SU-DHL-6 (cell line): ENCODE results near the gene TPH1.

ENCODE experiments used
- H2AFZ ChIP-seq: fragments of 200-600 bp; sonication (generic); 2 replicates; pipeline ENCODE4 v1.6.1; 2014; ENCODE audit warnings: low read depth, mild to moderate bottlenecking, moderate library complexity, mixed read lengths, antibody characterized with exemption, low read length; ENCODE audit not compliant: severe bottlenecking
- H3F3A ChIP-seq: fragments of 200-600 bp; shearing (Covaris generic); 2 replicates; pipeline ENCODE4 v1.6.0; 2016; ENCODE audit warnings: antibody characterized with exemption, mild to moderate bottlenecking; ENCODE audit not compliant: insufficient read depth
- H3K27ac ChIP-seq: fragments of 200-600 bp; sonication (generic); 2 replicates; pipeline ENCODE4 v1.5.1; 2016; ENCODE audit warnings: low read depth, mild to moderate bottlenecking, low read length, moderate library complexity, mixed read lengths
- H3K27me3 ChIP-seq: fragments of 200-600 bp; sonication (generic), shearing (Covaris generic); 2 replicates; pipeline ENCODE4 v1.6.0; 2014; ENCODE audit warnings: mild to moderate bottlenecking, low read length
- H3K36me3 ChIP-seq: fragments of 200-600 bp; sonication (generic); 2 replicates; pipeline ENCODE4 v1.6.1; 2014; ENCODE audit warnings: mild to moderate bottlenecking, low read length, mixed read lengths
- H3K4me2 ChIP-seq: fragments of 300-600, 200-600 bp; shearing (Covaris generic), sonication (generic); 2 replicates; pipeline ENCODE4 v1.6.0; 2014; ENCODE audit warnings: low read length, low read depth, mild to moderate bottlenecking; ENCODE audit not compliant: poor library complexity, severe bottlenecking
- H3K4me3 ChIP-seq: fragments of 200-600 bp; sonication (generic); 2 replicates; pipeline ENCODE4 v1.5.1; 2014; ENCODE audit warnings: antibody characterized with exemption, low read length, mild to moderate bottlenecking, mixed read lengths; ENCODE audit not compliant: insufficient read depth, poor library complexity, severe bottlenecking
- H3K79me2 ChIP-seq: fragments of 200-600 bp; sonication (generic); 2 replicates; pipeline ENCODE4 v1.6.1; 2014; ENCODE audit warnings: mild to moderate bottlenecking, low read length, moderate library complexity; ENCODE audit not compliant: insufficient read depth
- H3K9ac ChIP-seq: fragments of 200-600 bp; sonication (generic); 2 replicates; pipeline ENCODE4 v1.7.0; 2014; ENCODE audit warnings: mild to moderate bottlenecking, low read length
- H3K9me2 ChIP-seq: fragments of 200-600 bp; sonication (generic); replicated peaks from 2 replicates; pipeline ENCODE4 v1.6.1; 2014; ENCODE audit warnings: low read length; ENCODE audit not compliant: insufficient read depth
- H3K9me3 ChIP-seq: fragments of 200-600 bp; sonication (generic); 2 replicates; pipeline ENCODE4 v1.6.1; 2014; ENCODE audit warnings: low read length, mixed read lengths; ENCODE audit not compliant: insufficient read depth
- H4K20me1 ChIP-seq: fragments of 200-600 bp; sonication (generic); 2 replicates; pipeline ENCODE4 v1.6.1; 2014; ENCODE audit warnings: low read depth, mild to moderate bottlenecking, antibody characterized with exemption, low read length, moderate library complexity, mixed read lengths
- CTCF ChIP-seq: fragments of 200-600 bp; sonication (generic); IDR thresholded peaks from one replicate; pipeline ENCODE4 v1.5.1; 2017; ENCODE audit warnings: antibody characterized with exemption, mild to moderate bottlenecking, low read length, moderate library complexity; ENCODE audit not compliant: insufficient read depth, poor library complexity, severe bottlenecking
- EZH2phosphoT487 ChIP-seq: fragments of 200-600 bp; sonication (generic), shearing (Covaris generic); conservative IDR thresholded peaks from 2 replicates; pipeline ENCODE4 v1.6.1; 2018; ENCODE audit warnings: mild to moderate bottlenecking, antibody characterized with exemption, low read length, moderate library complexity, mixed read lengths

TPH1 gene

DNA sequence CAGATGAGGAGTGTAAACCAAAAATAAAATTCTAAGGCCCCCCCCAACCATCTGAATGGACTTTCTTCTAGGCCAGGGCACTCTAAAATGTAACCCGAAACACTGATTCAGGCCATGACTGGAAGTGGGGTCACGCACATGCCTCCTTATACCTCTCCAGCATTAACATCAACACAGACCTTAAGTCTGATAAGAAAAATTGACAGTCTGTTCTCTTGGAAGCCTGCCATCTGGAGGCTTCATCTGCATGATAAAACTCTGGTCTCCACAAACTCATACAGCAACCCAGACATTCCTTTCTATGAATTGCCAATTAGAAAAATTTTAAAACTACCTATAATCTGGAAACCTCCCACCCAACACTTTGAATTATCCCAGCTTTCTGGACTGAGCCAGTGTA, 29.3 kb downstream of the TPH1 start:
- Histone ChIP-seq H3K4me3 (no peak overlapping the region), H3K79me2 (peaks cover 8% of the 10 kb centered on the region), H3K4me2 (no peak overlapping the region), H3K9ac (no peak overlapping the region), H3K9me3 (no peaks in the 10 kb centered on the region), H3K27ac (no peak overlapping the region), H3K27me3 (no peaks in the 10 kb centered on the region), H4K20me1 (no peaks in the 10 kb centered on the region), H3K36me3 (no peaks in the 10 kb centered on the region), H2AFZ (no peak overlapping the region), H3K9me2 (no peaks in the 10 kb centered on the region), H3F3A (peaks cover 12% of the 10 kb centered on the region)
- TF ChIP-seq CTCF (no peak), EZH2phosphoT487 (no peak)

- Histone ChIP-seq H3K9me2 (no peaks in the 10 kb centered on the region), H3K9ac (no peak overlapping the region), H4K20me1 (no peaks in the 10 kb centered on the region), H3K27ac (no peak overlapping the region), H3F3A (peaks cover 26% of the 10 kb centered on the region), H3K79me2 (peaks cover 24% of the 10 kb centered on the region), H2AFZ (no peak overlapping the region), H3K4me2 (no peak overlapping the region), H3K4me3 (no peak overlapping the region), H3K9me3 (no peaks in the 10 kb centered on the region), H3K27me3 (no peaks in the 10 kb centered on the region), H3K36me3 (no peaks in the 10 kb centered on the region)
- TF ChIP-seq EZH2phosphoT487 = no peak
- no peak for TF ChIP-seq CTCF
Measured at GRCh38 chr11:18014876-18015275, 31.2 kb downstream of the TPH1 start.

- Histone ChIP-seq H2AFZ (peak overlapping the region; percentile 82), H3K27ac (peak overlapping the region; percentile 75), H4K20me1 (no peaks in the 10 kb centered on the region), H3K9ac (peak overlapping the region; percentile 86), H3K36me3 (no peaks in the 10 kb centered on the region), H3K9me2 (no peaks in the 10 kb centered on the region), H3K4me2 (peak overlapping the region; percentile 70), H3F3A (peaks cover 26% of the 10 kb centered on the region), H3K9me3 (no peaks in the 10 kb centered on the region), H3K27me3 (no peaks in the 10 kb centered on the region), H3K79me2 (peaks cover 31% of the 10 kb centered on the region), H3K4me3 (peak overlapping the region; percentile 63)
- TF ChIP-seq EZH2phosphoT487 (no peak), CTCF (no peak)
Measured at GRCh38 chr11:18013790-18014507, 32.1 kb downstream of the TPH1 start.
